ENCODE data around the gene CAPN1.

GRCh38 chr11:65218446-65218845 is 36.7 kb downstream of the CAPN1 start:
- TF ChIP-seq ELF1 (CRISPR knock-in tag; IDR thresholded peaks at IDR 0.05), result no peak
- no peak for TF ChIP-seq PAX8 (CRISPR knock-in tag; IDR thresholded peaks at IDR 0.05; ENCODE audit: borderline replicate concordance)
- TF ChIP-seq ZBTB21 (CRISPR knock-in tag; IDR thresholded peaks at IDR 0.05), result no peak
